HepG2 (cell line): ENCODE data around the gene CCDC175. TPM values are rescaled to one million over a fixed set of nuclear protein-coding genes. Genes with fewer than 3 reads are reported as not detected.

Experiments
- BHLHE40 ChIP-seq: IDR thresholded peaks from 2 replicates; pipeline ENCODE4 v1.6.1; 2011; ENCODE audit warnings: low read length, improper control_type of control experiment
- NFIB ChIP-seq: sonication (generic); formaldehyde crosslinking; IDR thresholded peaks from 2 replicates; pipeline ENCODE4 v1.9.0; 2021; ENCODE audit warnings: missing genetic modification reagents, mild to moderate bottlenecking, borderline replicate concordance
- PTBP1 ChIP-seq: fragments of 200-400 bp; formaldehyde crosslinking; IDR thresholded peaks from 2 replicates; pipeline ENCODE4 v1.6.1; 2018; ENCODE audit warnings: low read length, low read depth; ENCODE audit not compliant: poor library complexity, severe bottlenecking
- RXRA ChIP-seq: sonication (generic); formaldehyde crosslinking; IDR thresholded peaks from 2 replicates; pipeline ENCODE4 v1.5.1; 2020; ENCODE audit warnings: missing genetic modification reagents
- TAF1 ChIP-seq: sonication (generic); formaldehyde crosslinking; IDR thresholded peaks from 2 replicates; pipeline ENCODE4 v1.4.0; 2020; ENCODE audit warnings: missing genetic modification reagents
- ZBTB7A ChIP-seq: sonication (generic); formaldehyde crosslinking; IDR thresholded peaks from 2 replicates; pipeline ENCODE4 v1.8.0; 2022; ENCODE audit warnings: mild to moderate bottlenecking, missing genetic modification reagents
- ZFAT ChIP-seq: sonication (generic); formaldehyde crosslinking; conservative IDR thresholded peaks from 2 replicates; pipeline ENCODE4 v1.8.1; 2023; ENCODE audit warnings: missing genetic modification reagents, inconsistent platforms
- ZNF674 ChIP-seq: sonication (generic); formaldehyde crosslinking; IDR thresholded peaks from 2 replicates; pipeline ENCODE4 v1.5.0; 2020; ENCODE audit warnings: low read depth, mild to moderate bottlenecking, missing genetic modification reagents
- ZNF883 ChIP-seq: sonication (generic); formaldehyde crosslinking; IDR thresholded peaks from 2 replicates; pipeline ENCODE4 v1.5.1; 2020; ENCODE audit warnings: mild to moderate bottlenecking, missing genetic modification reagents; ENCODE audit errors: not compliant biosample characterization
- polyA plus RNA-seq, 8 experiments: library from polyadenylated mRNA; depleted of rRNA in 3 of 8; stranded (reverse) in 7 of 8; unstranded in 1 of 8; fragments of >200 nt; fragmentation: Illumina TruSeq in 4 of 8; extraction: Trizol in 4 of 8; gene quantifications; 2 replicates each; pipeline versions ENCODE4 v1.2.1 to v1.2.3, GENCODE V29; 2011 to 2016; ENCODE audit warnings: low read depth in 4 of 8, missing spikeins in 1 of 8, mixed read lengths in 1 of 8; ENCODE audit not compliant: insufficient read depth in 1 of 8
- total RNA-seq, 5 experiments: library from RNA; depleted of rRNA; stranded (reverse); fragments of >200 nt; fragmentation: Illumina TruSeq; extraction: Trizol; gene quantifications; 2 replicates each; pipeline ENCODE4 v1.2.3, GENCODE V29; 2016; ENCODE audit warnings: low read depth in 1 of 5
- TF ChIP-seq, protein P1 (sequence below): sonication (generic); formaldehyde crosslinking; IDR thresholded peaks from 2 replicates; pipeline ENCODE4 v1.4.0; 2020; ENCODE audit warnings: missing genetic modification reagents
- TF ChIP-seq, protein P2 (sequence below): sonication (generic); formaldehyde crosslinking; IDR thresholded peaks from 2 replicates; pipeline ENCODE4 v1.4.0; 2020; ENCODE audit warnings: mild to moderate bottlenecking, missing genetic modification reagents
- TF ChIP-seq, protein P3 (sequence below): sonication (generic); formaldehyde crosslinking; IDR thresholded peaks from 2 replicates; pipeline ENCODE4 v1.5.0; 2020; ENCODE audit warnings: missing genetic modification reagents, mild to moderate bottlenecking, borderline replicate concordance
- TF ChIP-seq, protein P4 (sequence below): sonication (generic); formaldehyde crosslinking; IDR thresholded peaks from 2 replicates; pipeline ENCODE4 v1.9.0; 2021; ENCODE audit warnings: missing genetic modification reagents, borderline replicate concordance

CCDC175 gene
- total and polyA plus RNA-seq, 2 of the 13 experiments (the other 11 are each of a cell fraction or from before 2014, with no cell fraction given), result not detected

DNA sequence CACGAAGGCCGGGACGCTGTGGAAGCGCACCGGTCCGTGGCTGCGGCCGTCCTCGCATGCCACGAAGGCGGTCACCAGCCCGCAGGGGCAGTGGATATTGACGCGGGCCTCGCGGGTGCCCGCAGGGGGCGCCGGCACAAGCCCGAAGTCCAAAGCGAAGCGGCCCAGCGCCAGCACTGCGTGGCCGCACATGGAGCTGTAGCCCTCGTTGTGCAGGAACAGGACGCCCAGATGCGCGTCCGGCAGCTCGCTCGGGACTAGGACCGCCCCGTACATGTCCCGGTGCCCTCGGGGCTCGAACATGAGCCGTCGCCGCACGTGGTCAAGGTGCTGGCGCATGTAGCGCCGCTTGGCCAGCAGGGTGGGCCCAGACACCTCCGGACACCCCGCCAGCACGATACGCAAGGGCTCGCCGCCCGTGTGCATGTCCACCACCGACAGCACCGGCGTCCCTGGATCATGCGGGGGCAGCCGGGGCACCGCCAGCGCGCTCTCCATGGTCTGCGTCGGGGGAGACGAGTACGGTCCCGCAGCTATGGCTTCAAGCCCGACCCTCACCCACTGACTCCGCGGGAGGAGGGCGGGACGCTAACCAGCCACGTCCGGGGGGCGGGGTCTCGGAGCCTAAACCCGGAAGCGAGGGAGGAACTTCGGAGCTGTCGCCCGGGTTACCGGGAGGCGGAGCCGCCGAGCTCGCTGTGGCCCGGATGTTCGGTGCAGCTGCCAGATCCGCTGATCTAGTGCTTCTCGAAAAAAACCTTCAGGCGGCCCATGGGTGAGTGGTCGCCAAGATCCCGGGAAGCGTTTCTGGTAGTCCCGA is 92.6 kb downstream of the CCDC175 start, which contains the start of the genes JKAMP and L3HYPDH (continued):
- TF ChIP-seq NFIB (CRISPR knock-in tag), result peak; percentile 92; the same call in 1 of the 2 replicates
- TF ChIP-seq ZFAT (CRISPR knock-in tag), result peak; percentile 92
- TF ChIP-seq, protein P1, sequence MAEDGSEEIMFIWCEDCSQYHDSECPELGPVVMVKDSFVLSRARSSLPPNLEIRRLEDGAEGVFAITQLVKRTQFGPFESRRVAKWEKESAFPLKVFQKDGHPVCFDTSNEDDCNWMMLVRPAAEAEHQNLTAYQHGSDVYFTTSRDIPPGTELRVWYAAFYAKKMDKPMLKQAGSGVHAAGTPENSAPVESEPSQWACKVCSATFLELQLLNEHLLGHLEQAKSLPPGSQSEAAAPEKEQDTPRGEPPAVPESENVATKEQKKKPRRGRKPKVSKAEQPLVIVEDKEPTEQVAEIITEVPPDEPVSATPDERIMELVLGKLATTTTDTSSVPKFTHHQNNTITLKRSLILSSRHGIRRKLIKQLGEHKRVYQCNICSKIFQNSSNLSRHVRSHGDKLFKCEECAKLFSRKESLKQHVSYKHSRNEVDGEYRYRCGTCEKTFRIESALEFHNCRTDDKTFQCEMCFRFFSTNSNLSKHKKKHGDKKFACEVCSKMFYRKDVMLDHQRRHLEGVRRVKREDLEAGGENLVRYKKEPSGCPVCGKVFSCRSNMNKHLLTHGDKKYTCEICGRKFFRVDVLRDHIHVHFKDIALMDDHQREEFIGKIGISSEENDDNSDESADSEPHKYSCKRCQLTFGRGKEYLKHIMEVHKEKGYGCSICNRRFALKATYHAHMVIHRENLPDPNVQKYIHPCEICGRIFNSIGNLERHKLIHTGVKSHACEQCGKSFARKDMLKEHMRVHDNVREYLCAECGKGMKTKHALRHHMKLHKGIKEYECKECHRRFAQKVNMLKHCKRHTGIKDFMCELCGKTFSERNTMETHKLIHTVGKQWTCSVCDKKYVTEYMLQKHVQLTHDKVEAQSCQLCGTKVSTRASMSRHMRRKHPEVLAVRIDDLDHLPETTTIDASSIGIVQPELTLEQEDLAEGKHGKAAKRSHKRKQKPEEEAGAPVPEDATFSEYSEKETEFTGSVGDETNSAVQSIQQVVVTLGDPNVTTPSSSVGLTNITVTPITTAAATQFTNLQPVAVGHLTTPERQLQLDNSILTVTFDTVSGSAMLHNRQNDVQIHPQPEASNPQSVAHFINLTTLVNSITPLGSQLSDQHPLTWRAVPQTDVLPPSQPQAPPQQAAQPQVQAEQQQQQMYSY (CRISPR knock-in tag), result peak; percentile 72
- peak; percentile 55; the same call in 1 of the 2 replicates for TF ChIP-seq RXRA (CRISPR knock-in tag)
- TF ChIP-seq, protein P2, sequence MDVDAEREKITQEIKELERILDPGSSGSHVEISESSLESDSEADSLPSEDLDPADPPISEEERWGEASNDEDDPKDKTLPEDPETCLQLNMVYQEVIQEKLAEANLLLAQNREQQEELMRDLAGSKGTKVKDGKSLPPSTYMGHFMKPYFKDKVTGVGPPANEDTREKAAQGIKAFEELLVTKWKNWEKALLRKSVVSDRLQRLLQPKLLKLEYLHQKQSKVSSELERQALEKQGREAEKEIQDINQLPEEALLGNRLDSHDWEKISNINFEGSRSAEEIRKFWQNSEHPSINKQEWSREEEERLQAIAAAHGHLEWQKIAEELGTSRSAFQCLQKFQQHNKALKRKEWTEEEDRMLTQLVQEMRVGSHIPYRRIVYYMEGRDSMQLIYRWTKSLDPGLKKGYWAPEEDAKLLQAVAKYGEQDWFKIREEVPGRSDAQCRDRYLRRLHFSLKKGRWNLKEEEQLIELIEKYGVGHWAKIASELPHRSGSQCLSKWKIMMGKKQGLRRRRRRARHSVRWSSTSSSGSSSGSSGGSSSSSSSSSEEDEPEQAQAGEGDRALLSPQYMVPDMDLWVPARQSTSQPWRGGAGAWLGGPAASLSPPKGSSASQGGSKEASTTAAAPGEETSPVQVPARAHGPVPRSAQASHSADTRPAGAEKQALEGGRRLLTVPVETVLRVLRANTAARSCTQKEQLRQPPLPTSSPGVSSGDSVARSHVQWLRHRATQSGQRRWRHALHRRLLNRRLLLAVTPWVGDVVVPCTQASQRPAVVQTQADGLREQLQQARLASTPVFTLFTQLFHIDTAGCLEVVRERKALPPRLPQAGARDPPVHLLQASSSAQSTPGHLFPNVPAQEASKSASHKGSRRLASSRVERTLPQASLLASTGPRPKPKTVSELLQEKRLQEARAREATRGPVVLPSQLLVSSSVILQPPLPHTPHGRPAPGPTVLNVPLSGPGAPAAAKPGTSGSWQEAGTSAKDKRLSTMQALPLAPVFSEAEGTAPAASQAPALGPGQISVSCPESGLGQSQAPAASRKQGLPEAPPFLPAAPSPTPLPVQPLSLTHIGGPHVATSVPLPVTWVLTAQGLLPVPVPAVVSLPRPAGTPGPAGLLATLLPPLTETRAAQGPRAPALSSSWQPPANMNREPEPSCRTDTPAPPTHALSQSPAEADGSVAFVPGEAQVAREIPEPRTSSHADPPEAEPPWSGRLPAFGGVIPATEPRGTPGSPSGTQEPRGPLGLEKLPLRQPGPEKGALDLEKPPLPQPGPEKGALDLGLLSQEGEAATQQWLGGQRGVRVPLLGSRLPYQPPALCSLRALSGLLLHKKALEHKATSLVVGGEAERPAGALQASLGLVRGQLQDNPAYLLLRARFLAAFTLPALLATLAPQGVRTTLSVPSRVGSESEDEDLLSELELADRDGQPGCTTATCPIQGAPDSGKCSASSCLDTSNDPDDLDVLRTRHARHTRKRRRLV (CRISPR knock-in tag), result peak; percentile 70; the same call in 1 of the 2 replicates
- peak; percentile 85 for TF ChIP-seq ZNF883 (CRISPR knock-in tag)
- TF ChIP-seq, protein P3, sequence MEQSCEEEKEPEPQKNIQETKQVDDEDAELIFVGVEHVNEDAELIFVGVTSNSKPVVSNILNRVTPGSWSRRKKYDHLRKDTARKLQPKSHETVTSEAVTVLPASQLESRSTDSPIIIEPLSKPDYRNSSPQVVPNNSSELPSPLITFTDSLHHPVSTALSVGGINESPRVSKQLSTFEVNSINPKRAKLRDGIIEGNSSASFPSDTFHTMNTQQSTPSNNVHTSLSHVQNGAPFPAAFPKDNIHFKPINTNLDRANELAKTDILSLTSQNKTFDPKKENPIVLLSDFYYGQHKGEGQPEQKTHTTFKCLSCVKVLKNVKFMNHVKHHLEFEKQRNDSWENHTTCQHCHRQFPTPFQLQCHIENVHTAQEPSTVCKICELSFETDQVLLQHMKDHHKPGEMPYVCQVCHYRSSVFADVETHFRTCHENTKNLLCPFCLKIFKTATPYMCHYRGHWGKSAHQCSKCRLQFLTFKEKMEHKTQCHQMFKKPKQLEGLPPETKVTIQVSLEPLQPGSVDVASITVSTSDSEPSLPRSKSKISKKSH (CRISPR knock-in tag), result peak; percentile 94
- no peak for TF ChIP-seq PTBP1
- TF ChIP-seq, protein P4, sequence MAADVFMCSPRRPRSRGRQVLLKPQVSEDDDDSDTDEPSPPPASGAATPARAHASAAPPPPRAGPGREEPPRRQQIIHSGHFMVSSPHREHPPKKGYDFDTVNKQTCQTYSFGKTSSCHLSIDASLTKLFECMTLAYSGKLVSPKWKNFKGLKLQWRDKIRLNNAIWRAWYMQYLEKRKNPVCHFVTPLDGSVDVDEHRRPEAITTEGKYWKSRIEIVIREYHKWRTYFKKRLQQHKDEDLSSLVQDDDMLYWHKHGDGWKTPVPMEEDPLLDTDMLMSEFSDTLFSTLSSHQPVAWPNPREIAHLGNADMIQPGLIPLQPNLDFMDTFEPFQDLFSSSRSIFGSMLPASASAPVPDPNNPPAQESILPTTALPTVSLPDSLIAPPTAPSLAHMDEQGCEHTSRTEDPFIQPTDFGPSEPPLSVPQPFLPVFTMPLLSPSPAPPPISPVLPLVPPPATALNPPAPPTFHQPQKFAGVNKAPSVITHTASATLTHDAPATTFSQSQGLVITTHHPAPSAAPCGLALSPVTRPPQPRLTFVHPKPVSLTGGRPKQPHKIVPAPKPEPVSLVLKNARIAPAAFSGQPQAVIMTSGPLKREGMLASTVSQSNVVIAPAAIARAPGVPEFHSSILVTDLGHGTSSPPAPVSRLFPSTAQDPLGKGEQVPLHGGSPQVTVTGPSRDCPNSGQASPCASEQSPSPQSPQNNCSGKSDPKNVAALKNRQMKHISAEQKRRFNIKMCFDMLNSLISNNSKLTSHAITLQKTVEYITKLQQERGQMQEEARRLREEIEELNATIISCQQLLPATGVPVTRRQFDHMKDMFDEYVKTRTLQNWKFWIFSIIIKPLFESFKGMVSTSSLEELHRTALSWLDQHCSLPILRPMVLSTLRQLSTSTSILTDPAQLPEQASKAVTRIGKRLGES (CRISPR knock-in tag), result peak; percentile 78
- no peak; the same call in 1 of the 2 replicates for TF ChIP-seq ZNF674 (CRISPR knock-in tag)
- no peak; the same call in 1 of the 2 replicates for TF ChIP-seq BHLHE40
- peak; percentile 95 for TF ChIP-seq TAF1 (CRISPR knock-in tag)
- peak; percentile 94 for TF ChIP-seq ZBTB7A (CRISPR knock-in tag)
